ENCODE results near the gene SLC39A10. TPM values are rescaled to one million over a fixed set of nuclear protein-coding genes. Genes with fewer than 3 reads are reported as not detected.

SLC39A10 gene, protein sequence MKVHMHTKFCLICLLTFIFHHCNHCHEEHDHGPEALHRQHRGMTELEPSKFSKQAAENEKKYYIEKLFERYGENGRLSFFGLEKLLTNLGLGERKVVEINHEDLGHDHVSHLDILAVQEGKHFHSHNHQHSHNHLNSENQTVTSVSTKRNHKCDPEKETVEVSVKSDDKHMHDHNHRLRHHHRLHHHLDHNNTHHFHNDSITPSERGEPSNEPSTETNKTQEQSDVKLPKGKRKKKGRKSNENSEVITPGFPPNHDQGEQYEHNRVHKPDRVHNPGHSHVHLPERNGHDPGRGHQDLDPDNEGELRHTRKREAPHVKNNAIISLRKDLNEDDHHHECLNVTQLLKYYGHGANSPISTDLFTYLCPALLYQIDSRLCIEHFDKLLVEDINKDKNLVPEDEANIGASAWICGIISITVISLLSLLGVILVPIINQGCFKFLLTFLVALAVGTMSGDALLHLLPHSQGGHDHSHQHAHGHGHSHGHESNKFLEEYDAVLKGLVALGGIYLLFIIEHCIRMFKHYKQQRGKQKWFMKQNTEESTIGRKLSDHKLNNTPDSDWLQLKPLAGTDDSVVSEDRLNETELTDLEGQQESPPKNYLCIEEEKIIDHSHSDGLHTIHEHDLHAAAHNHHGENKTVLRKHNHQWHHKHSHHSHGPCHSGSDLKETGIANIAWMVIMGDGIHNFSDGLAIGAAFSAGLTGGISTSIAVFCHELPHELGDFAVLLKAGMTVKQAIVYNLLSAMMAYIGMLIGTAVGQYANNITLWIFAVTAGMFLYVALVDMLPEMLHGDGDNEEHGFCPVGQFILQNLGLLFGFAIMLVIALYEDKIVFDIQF
- total RNA-seq (2014; rRNA removed; shearing (Covaris generic)) = 19.1 and 19.2 TPM in 2 replicates

DNA sequence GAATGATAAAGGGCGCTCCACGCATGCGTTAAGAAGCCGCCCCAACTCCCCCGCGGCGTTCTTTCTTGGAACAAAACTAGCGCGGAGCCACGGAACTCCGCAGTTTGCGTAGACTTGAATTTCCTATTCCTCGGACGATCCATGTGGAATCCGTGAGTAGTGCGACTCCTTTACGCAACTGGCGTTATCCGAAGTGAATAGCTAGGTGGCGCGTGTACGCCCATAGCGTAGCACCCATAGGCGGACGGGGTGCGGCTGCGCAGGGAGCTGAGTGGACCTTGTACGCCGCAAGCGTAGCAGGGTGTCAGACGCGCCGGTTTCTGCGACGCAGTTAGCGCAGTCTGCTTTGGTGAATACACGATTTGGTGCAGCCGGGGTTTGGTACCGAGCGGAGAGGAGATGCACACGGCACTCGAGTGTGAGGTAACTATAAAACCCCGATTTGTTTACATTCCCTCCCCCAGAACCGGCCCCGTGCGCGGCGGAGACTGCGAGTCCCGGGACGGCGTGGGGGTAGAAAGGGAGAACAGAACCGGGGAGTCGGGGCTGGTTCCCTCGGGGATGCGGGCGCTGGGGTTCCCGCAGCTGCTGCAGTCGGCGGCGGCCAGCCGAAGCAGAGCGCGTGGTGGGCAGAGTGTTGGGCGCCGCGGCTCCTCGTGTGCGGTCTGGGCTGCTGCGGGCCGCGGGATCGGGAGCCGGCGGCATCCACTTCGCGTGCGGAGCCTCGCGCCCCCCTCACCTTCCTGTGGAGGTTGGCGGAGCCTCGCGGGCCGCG, at the start of gene SLC39A10:
SLC39A10 (plus strand) TSS at position 368 of the 775 bp plus-strand sequence. CDS start 22,817 bp downstream, outside the sequence.
- peak; percentile 99 for DNase-seq (ENCODE audit: low spot score)

- no peak for DNase-seq (ENCODE audit: low spot score)
These were observed 48.1 kb upstream of the SLC39A10 start for GRCh38 chr2:195608768-195609454.

DNA sequence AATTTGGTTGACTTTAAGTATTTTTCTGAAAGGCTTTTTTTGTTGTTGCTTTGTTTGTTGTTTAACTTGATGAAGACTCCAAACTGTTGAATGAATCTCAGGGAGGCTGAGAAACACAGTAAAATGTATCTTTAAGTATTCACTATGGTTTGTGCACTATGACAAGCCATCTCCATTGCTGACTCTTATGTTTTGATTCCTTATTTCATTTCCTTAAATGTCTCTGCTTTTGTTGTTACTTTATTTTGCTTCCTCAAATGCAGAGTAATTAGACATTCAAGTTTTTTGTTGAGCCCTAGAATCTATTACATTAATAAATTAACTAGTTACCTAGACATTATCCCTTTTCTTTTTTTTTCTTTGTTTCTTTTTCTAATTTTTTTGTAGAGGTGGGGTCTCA, 46.3 kb upstream of the SLC39A10 start:
- DNase-seq (ENCODE audit: low spot score) = no peak

DNA sequence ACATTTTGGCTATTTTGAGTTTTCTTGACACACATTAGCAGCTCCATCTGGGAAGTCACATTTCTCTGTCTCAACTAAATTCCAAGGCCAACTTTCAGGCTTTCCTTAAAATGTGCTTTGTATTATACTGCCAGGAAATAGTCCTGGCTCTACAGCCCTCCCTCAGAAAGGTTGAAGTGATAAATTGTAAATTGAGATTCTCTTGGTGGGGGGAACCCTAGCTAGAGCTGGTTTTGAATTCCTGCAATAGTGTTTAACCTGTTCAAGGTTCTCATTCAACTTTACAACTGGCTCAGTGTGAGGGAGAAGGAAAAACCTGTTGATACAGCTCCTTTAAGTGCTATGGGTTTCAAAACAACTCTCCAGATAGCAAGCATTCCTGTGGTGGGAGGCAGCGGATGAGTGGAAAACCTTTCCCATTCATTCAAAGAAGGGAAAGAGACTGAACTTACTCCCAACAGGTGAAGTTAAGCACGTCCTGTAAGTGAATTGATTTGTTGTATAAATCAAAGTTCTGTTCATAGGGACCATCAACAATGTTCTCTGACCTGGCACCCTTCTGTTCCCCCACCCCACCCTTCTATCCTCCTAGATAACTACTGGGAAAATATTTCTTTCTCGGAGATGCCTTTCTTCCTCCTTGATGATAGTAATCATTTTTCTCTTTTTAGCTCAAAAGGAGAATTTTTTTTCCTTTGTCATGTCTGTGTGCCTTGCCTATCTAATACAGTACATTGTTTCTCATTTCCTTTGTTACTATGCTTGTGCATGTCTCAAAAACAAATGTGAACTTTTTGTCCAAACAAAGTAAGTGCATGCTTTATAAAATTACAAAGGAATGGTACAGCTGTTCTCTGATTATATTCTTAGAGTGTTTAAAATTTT, 44.2 kb upstream of the SLC39A10 start:
- DNase-seq (ENCODE audit: low spot score) = peak; percentile 43

- peak; percentile 11 for DNase-seq (ENCODE audit: low spot score)
These were observed 43.1 kb upstream of the SLC39A10 start for GRCh38 chr2:195613922-195614321.

DNA sequence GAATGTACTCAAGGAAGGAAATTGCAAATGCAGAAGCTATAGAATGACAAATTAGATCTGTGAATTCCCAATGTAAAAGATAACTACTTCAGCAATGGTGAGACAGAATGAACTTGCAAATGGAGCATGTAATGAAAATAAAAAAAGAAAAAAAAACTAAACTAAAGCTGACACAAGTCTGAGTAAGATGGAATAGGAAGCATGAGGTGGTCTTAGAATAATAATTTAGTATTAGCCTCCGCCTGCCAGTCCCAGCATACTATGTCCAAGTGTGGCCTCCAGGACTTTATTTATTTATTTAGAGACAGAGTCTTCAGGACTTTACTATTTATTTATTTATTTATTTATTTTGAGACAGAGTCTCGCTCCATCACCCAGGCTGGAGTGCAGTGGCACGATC, 37.4 kb upstream of the SLC39A10 start:
- DNase-seq (ENCODE audit: low spot score) = no peak

DNA sequence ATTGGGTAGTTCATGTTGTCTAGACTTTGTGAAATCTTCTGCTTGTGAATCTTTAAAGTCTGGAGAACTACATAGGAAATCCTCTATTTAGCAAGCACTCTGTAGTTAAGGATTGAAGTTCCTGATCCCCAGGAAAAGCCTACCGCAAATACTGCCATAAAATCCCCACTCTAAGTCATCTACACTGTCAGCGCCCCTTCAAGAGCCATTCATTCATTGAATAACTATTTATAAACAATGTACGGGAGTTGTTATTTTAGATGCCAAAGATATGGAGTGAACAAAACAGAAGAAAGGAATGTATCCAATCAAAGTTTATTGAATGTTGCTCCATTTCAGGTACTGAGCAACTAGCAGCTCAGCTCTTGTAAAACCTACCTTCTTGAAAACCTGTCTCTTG, 36.5 kb upstream of the SLC39A10 start:
- no peak for DNase-seq (ENCODE audit: low spot score)

DNA sequence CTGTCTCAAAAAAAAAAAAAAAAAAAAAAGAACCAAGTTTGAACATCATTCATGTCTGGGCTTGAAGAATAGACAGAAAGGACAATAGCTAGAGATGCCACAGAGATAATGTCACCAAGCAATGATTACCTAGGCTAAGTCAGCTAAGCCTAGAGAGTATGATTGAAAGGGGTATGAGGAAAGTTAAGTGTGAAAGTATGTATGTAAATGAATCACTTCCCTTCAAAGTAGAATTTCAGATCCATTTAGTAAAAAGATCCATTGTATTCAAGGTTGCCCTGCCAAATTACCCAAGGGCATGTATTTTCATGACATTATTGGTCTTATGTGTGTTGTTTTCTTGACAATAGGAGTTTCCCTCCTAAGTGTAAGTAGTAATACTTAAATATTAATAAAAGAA, 34.1 kb upstream of the SLC39A10 start:
- no peak for DNase-seq (ENCODE audit: low spot score)

DNA sequence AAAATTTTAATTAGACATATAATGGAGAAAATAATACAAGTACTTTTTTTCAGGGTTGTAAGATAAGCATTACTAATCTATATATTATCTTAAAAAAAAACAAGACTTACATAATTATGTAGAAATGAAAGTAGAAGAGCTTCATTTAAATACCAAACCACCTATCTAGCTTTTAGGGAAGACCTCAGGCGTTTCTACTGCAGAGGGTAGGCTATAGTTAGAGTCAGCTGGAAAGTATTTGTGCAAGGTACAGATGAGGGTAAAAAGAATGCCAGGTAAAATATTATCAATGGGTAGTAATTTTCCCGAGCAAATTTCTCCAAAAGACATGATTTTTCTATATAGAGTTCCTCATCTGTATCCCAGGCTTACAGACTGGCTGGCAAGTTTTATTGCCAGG, 30.5 kb upstream of the SLC39A10 start:
- no peak for DNase-seq (ENCODE audit: low spot score)

DNA sequence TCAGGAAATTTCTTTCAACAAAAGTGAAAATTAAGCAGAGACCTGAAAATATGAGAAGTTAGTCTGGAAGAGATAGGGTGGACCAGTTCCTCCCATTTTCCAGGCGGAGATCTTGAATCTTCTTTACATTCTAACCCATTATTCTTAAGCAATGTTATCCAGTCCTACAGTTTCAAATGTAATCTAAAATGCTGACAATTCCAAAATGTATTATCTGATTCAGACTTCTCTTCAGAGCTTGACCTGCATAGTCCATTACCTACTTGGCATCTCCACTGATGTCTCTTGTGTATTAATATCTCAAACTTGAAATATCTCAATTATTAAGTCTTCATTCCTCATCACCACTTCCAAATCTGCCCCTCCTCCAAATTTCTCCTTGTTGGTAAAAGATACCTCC, 28.4 kb upstream of the SLC39A10 start:
- DNase-seq (ENCODE audit: low spot score) = no peak

DNA sequence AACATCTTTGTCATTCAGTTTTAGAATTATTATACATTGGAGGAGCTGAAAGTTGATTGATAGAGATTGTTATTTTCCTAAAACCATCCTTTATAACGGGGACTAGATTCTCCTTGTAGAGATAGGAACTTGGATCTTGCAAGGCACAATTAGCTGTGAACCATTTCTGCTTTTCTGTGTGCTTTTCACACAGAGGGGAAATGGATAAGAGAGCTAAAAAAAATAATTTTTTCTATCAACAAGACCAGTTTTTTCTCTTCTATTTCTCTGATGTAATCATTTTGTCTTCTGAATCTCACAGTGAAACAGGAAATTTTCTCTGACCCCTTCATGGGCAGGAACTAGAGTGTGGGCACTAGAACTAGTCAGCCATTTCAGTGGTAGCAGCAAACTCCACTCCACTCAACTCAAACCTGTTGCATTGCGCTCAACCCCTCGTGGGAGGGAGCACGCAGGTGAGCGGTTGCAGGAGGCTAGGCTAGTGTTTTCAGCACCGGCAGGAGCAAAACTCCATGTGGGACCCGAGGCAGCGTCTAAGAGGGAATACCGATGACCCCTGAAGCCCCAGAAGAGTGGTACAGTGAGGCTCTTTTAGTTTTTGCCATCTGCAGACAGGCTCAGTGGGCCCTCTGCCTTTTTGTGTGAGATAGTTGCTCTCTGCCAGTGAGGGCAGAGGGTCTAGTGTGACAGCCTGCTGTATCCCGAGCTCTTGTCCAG, 24.0 kb upstream of the SLC39A10 start:
- DNase-seq (ENCODE audit: low spot score) = no peak

GRCh38 chr2:195633573-195633870, 23.5 kb upstream of the SLC39A10 start:
- DNase-seq (ENCODE audit: low spot score) = no peak

- no peak for DNase-seq (ENCODE audit: low spot score)
These were observed 23.1 kb upstream of the SLC39A10 start for GRCh38 chr2:195633974-195634373.

GRCh38 chr2:195636890-195637289, 20.1 kb upstream of the SLC39A10 start:
- DNase-seq (ENCODE audit: low spot score) = no peak

GRCh38 chr2:195638750-195639149, 18.3 kb upstream of the SLC39A10 start:
- no peak for DNase-seq (ENCODE audit: low spot score)

DNA sequence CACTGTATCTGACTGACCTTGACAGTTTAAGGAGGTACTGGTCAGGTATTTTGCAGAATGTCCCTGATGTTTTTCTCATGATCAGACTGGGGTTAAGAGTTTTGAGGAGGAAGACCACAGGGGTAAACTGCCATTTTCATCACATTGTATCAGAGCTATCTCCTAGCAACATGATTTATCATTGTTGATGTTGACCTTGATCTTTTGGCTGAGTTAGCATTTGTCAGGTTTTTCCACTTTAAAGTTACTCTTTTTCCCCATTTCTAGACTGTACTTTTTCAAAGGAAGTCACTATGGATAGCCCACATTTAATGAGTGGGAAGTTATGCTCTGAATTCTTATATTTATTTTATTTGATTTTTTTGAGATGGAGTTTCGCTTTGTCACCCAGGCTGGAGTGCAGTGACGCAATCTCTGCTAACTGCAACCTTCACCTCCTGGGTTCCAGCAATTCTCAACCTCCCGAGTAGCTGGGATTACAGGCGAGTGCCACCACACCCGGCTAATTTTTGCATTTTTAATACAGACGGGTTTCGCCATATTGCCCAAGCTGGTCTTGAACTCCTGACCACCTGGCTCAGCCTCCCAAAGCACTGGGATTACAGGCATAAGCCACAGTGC, 17.7 kb upstream of the SLC39A10 start:
- no peak for DNase-seq (ENCODE audit: low spot score)

- DNase-seq (ENCODE audit: low spot score) = no peak
These were observed 17.1 kb upstream of the SLC39A10 start for GRCh38 chr2:195639959-195640358.

GRCh38 chr2:195642027-195642678, 14.9 kb upstream of the SLC39A10 start:
- DNase-seq (ENCODE audit: low spot score) = no peak

- DNase-seq (ENCODE audit: low spot score) = no peak
These were observed 14.4 kb upstream of the SLC39A10 start for GRCh38 chr2:195642679-195643068.

Measured in H4 (cell line).